ENCODE measurements around the gene FBRS.
A peak's percentile ranks its signal among the peaks of the same experiment; 100 is the strongest.
"Not testable (repeated sequence)": the region's sequence is repeated elsewhere in the genome, so short reads cannot be mapped to it uniquely, and the experiment has no call there.

Gene FBRS

GRCh38 chr16:30698816-30699614 lies 40.8 kb downstream of the FBRS start, which contains the start of gene SRCAP:
Gene SRCAP (plus strand): TSS chr16:30699171. CDS start chr16:30700825, 1,654 bp downstream.
- DNase-seq (ENCODE audit: low read depth), result peak; percentile 53

DNA sequence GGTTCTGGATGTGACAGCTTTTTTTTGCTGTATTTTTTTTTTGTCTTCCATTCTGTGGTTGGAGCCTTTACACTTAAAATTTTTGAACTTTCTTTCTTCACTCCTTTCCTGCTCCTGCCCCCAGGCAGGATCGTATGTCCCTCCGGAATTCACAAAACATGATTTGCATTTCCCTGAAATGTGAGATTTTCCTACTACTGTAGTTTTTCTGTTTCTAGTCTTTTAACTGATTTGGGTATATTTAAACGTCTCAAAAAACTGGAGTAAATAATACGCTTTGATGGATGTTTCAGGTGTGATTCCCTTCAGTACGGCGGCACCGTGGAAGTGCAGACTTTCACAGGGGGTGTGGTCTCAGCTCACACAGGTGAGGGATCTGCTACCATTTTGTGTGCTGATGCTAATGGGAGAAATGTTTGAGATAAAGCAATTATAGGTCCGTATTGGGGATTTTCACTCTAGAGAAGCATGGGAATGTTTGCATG lies 41.4 kb downstream of the FBRS start:
- no peak for DNase-seq (ENCODE audit: low read depth)

DNA sequence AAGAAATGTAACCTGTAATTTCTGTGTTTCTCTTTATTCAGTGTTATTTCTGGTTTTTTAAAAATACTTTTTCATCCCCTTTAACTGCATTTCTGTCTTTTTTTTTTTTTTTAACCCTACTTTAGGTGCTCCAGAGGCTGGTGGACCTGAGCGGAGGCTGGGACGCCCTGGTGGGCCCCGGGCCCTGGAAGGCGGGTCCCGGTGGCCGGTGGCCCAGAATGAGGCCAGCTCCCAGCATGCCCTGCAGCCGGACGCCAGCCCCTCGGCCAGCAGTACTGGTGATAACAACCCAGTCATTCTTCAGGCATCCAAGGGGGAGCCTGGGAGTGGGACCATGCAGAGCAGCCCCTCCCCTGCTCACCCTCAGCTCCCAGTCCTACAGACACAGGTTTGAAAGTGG lies 42.3 kb downstream of the FBRS start:
- DNase-seq (ENCODE audit: low read depth), result no peak

DNA sequence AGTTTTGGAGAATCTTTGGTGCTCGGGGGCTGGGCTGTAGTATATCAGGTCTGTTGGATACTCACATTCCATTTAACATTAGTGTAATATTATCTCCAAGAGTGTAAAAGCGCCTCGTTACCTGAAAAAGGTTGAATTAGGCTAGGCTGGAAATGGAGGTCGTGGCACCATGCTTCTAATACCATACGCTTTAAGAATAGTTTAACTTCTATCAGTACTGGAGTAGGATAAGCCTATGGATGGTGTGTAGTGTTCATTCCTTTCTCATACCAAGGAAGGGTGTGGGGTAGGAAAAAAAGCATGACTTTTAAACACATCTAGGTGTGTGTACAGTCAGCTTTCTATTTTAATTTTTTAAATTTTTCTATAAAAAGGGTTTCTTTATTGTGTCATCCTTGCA lies 42.7 kb downstream of the FBRS start:
- DNase-seq (ENCODE audit: low read depth), result no peak

DNA sequence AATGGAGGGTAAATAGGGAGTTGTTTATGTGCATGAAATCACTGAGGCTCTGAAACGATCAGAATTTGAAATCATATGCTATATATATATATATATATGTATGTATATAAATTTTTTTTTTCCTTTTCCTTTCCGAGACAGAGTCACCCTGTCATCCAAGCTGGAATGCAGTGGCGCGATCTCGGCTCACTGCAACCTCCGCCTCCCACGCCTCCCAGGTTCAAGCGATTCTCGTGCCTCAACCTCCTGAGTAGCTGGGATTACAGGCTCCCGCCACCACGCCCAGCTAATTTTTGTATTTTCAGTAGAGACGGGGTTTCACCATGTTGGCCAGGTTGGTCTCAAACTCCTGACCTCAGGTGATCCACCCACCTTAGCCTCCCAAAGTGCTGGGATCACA lies 44.8 kb downstream of the FBRS start:
- DNase-seq (ENCODE audit: low read depth), result not testable (repeated sequence)

DNA sequence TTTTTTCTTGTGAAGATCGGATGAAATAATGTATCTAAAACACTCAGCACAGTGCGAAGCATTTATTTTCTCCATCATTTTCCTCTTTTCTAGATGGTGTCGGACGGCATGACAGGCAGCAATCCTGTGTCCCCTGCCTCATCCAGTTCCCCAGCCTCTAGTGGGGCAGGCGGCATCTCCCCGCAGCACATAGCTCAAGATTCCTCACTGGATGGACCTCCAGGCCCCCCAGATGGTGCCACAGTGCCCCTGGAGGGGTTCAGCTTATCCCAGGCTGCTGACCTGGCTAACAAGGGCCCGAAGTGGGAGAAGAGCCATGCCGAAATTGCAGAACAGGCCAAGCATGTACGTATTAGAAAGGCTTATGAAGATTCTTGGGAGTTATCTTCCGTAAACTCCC lies 45.7 kb downstream of the FBRS start:
- no peak for DNase-seq (ENCODE audit: low read depth)

DNA sequence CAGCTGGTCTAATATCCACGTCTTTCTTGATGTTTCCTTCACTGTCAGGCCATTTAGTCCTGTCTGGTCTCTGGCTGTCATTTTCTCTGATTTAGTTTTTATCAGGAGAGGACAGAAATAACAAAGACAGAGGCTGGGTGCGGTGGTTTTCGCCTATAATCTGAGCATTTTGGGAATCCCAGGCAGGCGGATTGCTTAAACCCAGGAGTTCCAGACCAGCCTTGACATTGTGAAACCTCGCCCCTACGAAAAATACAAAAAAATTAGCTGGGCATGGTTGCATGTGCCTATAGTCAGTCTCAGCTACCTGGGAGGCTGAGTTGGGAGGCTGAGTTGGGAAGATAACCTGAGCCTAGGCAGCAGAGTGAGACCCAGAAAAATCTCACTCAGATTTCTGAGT lies 47.8 kb downstream of the FBRS start:
- no peak for DNase-seq (ENCODE audit: low read depth)

- no peak for DNase-seq (ENCODE audit: low read depth)
Observed at GRCh38 chr16:30710971-30711370, 52.7 kb downstream of the FBRS start.

GRCh38 chr16:30711712-30712111 lies 53.5 kb downstream of the FBRS start:
- DNase-seq (ENCODE audit: low read depth), result no peak

GRCh38 chr16:30715750-30716445 lies 57.7 kb downstream of the FBRS start:
- no peak for DNase-seq (ENCODE audit: low read depth)

DNA sequence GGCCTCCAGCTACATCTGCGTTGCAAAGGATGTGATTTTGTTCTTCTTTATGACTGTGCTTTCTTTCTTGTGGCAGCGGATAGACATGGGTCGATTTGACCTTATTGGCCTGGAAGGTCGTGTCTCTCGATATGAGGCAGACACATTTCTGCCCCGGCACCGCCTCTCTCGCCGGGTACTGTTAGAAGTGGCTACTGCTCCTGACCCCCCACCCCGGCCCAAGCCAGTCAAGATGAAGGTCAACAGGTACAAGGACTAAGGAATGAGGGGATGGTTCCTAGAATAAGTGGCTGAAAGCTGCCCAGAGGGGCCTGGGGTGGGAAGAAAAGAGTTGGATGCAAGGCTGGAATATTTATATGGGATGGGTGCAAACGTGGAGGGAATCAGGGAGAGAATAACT lies 61.9 kb downstream of the FBRS start:
- no peak for DNase-seq (ENCODE audit: low read depth)

Measured in fibroblast of the conjunctiva (primary cell).